Islet precursor cell (in vitro differentiated cells): ENCODE data around the gene APBA3.
A peak's percentile ranks its signal among the peaks of the same experiment; 100 is the strongest.

Experiments used
- DNase-seq: peaks from one replicate; pipeline ENCODE4 v3.0.0-alpha.2; 2018

The APBA3 gene

DNA sequence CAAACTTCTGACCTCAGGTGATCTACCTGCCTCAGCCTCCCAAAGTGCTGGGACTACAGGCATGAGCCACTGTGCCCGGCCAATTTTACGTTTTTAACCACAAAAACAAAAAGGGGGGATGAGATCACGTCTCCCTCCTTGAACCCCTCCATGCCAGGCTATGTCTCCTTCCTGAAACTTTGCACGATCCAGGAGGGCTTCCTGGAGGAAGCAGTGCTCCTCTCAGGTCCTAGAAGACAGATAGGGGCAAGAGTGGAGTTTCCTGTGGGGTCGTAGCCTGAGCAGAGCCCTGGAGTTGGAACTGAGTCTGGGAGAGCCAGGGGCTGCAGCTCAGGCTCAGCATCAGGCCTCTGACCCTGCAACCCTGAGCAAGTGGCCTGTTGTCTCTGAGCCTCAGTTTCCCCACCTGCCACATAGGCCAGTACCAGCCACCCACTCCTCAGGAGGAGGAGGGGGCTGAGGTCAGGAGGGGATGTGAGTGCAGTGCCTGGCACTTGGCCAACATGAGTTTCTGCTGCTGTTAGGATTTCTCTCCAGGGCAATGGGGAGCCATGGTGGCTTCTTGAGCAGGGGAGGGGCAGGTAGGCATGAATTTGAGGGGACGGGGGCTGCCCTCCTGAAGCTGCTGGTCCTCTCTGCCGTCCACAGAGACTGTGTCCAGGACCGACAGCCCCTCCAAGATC is 16.0 kb downstream of the APBA3 start:
- no peak for DNase-seq

DNA sequence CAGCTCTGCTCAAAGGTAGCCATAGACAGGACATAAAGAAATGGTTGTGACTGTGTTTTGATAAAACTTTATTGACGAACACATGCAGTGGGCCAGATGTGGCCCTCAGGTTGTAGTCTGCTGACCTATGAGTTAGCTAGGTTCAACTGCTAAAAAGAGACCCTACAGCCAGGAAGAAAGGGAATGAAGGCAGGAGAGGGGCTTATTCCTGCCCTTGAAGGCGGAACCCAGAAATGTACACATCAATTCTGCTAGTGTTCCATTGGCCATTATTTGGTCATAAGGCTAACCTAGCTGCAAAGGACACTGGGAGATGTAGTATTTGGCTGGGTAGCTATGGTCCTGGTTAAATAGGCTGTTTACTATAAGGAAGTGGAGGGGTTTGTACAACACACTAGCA is 18.0 kb downstream of the APBA3 start:
- no peak for DNase-seq

DNA sequence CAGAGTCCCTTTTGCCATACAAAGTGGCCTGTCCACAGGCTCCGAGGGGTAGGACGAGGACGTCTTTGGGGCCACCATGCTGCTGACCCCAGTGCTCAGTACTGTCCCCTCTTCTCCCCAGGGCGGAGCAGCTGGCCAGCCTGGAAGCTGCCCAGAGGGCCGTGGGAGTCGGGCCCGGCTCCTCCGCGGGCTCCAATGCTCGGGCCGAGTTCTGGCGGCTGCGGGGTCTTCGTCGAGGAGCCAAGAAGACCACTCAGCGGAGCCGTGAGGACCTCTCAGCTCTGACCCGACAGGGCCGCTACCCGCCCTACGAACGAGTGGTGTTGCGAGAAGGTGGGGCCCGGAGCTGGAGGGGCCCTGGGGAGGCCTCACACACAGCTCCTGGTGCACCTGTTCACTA is 21.1 kb downstream of the APBA3 start:
- DNase-seq, result no peak

DNA sequence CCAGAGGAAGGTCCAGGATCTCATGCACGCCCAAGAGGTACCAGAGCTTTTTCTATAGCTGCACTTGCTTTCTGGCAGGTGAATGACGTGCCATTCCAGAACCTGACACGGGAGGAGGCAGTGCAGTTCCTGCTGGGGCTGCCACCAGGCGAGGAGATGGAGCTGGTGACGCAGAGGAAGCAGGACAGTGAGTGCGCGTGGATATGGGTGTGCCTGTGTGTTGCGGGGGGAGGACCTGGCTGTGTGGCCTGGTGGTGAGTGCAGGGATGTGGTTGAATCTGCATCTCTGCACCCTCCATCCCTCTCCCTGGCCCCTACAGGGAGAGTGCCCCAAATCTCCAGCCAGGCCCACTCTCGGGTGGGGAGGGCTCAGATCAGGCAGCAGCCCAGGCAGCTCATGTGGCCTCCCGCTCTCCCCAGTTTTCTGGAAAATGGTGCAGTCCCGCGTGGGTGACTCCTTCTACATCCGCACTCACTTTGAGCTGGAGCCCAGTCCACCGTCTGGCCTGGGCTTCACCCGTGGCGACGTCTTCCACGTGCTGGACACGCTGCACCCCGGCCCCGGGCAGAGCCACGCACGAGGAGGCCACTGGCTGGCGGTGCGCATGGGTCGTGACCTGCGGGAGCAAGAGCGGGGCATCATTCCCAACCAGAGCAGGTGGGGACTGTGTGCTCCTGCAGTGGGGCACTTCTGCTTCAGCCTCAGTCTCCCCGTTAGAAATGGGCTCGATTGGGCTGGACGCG is 22.8 kb downstream of the APBA3 start:
- DNase-seq, result no peak

DNA sequence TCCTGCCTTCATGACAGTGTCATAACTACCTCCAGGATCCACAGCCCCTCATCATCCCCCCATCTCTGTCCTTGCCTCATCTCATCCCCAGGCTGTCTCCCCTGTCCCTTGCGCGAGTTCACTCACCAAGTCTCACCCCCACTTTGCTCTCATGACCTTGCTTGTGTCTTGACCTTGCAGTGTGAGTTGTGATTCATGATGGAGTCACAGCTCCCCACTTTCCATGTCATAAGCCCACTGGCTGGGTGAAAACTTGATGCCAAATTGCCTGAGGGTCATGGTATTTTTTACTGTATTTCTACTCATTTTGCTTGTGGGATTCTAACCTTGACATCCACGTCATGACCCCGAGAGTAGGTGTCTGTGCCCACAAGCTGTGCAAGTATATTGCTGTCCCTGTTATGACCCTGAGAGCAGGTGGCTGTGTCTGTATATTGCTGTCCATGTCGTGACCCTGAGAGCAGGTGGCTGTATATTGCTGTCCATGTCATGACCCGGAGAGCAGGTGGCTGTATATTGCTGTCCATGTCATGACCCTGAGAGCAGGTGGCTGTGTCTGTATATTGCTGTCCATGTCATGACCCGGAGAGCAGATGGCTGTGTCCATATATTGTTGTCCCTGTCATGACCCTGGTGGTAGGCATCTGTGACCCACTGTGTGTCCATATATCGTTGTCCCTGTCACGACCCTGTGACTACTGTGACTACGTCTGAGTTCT is 23.8 kb downstream of the APBA3 start:
- no peak for DNase-seq

DNA sequence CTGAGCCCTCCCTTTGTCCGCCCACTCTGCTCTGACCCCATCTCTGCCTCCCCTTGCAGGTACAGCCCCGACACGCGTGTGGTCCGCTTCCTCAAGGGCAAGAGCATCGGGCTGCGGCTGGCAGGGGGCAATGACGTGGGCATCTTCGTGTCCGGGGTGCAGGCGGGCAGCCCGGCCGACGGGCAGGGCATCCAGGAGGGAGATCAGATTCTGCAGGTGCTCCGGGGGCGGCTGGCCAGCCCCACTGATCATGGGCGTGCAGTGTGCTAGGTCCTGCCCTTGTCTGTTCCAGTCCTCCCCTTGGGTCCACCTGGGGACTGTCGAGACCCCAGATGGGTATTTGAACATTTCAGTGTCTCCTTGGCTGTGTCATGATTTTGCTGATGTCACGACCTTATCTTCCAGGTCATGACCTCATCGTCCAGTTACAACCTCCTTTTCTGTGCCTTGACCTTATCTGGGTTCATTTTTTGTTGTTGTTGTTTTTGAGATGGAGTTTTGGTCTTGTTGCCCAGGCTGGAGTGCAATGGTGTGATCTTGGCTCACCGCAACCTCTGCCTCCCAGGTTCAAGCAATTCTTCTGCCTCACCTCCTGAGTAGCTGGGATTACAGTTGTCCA is 25.3 kb downstream of the APBA3 start:
- DNase-seq, result no peak

DNA sequence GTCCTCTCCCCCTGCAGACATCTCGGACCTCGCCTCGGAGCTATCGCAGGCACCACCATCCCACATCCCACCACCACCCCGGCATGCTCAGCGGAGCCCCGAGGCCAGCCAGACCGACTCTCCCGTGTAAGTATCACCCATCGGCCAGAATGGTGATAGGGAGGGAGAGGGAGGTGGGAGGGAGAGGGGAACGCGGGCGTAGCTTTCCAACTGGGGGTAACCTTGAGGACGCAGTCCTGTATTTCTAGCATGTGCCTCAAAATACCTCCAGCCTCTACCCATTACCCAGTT is 27.2 kb downstream of the APBA3 start:
- DNase-seq, result no peak

DNA sequence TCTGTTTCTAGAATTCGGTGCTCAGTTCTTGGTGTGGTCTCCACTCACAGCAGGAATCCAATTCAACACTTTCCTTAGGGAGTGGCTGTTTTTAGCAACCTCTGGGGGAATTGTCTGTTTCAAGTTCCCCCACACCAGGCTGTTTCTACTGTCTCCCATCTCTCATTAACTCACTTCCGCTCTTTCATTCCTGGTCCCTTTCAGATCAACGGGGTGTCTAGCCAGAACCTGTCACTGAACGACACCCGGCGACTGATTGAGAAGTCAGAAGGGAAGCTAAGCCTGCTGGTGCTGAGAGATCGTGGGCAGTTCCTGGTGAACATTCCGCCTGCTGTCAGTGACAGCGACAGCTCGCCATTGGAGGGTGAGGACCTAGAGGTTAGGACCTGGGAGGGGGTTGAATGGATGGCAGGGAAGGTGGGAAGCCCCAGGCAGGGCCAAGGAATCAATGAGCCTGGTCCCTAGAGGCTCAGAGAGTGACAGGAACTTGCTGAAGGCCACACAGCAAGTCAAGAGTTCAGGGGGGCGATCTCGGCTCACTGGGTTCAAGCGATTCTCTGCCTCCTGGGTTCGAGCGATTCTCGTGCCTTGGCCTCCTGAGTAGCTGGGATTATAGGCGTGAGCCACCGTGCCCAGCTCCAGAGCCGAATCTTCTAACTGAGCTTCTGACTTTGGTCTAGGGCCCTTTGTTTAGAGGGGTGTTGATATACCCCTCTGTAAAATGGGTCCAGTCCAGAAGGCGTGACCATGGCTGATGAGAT is 27.8 kb downstream of the APBA3 start:
- no peak for DNase-seq

DNA sequence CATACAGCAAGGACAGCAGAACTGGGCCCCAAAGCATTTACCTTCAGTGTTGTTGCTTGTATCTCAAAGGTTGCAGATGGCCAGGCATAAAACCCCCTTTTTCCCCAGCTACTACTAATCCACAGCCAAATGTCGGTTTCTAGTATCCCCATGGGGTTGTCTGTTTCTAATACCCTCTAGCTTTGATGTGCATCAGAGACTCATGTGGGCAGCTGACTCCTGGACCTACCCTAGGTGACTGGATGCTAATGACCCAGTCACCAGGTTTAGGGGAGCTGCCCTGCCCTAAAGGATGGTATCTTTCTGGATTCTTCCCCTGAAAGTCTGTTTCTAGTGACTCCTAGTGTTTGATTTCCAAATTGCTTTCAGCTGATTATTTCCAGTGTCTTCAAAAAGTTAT is 29.4 kb downstream of the APBA3 start:
- no peak for DNase-seq

DNA sequence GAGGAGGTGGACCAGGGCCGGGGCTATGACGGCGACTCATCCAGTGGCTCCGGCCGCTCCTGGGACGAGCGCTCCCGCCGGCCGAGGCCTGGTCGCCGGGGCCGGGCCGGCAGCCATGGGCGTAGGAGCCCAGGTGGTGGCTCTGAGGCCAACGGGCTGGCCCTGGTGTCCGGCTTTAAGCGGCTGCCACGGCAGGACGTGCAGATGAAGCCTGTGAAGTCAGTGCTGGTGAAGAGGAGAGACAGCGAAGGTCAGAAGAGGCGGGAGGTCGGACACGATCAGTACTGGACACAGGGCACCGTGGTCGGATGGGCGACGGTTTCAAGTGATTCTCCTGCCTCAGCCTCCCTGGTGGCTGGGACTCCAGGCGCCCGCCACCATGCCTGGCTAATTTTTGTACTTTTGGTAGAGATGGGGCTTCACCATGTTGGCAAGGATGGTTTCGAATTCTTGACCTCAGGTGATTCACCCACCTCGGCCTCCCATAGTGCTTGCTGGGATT is 31.0 kb downstream of the APBA3 start:
- DNase-seq, result no peak

DNA sequence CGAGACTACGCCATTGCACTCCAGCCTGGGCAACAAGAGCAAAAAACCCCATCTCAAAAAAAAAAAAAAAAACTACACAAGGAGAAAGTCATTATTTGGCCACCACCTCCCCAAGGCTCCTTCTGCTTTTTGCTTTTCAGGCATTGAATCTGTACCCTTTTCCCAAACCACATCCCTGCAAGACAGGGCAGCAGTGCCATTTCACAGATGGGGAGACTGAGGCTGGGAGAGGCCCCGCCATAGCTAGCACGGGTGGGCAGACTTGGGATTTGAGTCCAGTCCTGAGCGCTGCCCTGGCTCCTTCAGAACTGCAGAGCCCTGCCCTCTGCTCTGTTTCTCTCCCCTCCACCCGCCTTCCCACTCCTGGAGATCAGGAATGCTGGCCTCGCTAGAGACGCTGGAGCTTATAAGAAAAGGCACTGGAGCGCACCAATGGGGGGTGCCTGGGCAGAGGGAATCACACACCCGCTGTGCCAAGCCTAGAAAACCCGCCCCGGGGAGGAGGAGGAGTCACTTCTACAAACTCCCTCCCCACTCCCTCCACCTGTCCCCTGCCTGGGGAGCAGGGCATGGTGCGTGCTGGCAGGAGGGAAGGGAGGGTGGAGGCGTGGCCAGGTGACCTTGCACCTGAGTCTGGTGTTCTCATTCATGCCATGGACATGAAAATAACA is 35.7 kb downstream of the APBA3 start:
- DNase-seq, result no peak

DNA sequence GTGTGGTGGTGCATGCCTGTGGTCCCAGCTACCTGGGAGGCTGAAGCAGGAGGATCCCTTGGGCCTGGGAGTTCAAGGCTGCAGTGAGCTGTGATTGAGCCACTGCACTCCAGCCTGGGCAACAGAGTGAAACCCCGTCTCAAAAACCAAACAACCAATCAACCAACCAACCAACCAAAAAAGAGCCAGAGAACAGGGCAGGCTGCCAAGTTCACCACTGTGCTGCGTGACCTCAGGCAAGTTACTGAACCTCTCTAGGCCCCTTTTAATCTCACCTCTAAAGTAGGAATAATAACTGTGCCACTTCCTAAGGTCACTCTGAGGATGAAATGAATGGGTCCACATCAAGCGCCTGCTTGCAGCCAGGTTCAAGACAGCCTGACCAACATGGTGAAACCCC is 36.4 kb downstream of the APBA3 start:
- no peak for DNase-seq

DNA sequence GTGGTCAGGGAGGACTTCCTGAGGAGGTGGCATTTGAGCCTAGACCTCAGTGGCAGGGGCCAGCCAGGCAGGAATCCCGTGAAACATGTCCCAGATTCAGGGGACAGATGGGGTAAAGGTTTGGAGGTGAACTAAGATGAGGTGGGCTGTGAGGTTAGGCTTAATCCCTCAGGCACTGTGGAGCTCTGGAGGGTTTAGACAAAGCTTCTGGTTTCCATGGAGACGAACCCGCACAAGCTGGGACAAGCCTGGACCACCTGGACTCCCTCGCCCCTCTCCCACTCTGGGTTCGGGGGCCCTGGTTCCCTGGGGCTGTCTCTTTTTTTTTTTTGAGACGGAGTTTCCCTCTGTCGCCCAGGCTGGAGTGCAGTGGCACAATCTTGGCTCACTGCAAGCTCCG is 37.6 kb downstream of the APBA3 start:
- no peak for DNase-seq

DNA sequence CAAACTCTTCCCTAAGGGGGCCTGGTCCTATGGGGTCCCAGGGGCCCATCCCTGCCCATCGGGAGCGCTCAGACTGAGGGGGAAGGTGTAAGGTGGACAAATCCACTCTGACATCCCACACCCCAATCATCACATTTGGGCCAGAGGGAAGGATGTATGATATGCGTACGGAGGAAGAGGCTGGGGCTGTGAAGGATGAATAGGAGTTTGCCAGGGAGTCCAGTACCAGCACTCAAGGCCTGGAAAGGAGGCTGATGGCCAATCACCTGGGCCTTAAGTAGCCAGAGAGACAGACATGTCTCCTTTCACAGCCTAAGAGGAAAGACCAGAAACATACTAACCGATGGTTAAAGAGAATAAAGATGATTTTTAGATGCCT is 38.4 kb downstream of the APBA3 start:
- no peak for DNase-seq

DNA sequence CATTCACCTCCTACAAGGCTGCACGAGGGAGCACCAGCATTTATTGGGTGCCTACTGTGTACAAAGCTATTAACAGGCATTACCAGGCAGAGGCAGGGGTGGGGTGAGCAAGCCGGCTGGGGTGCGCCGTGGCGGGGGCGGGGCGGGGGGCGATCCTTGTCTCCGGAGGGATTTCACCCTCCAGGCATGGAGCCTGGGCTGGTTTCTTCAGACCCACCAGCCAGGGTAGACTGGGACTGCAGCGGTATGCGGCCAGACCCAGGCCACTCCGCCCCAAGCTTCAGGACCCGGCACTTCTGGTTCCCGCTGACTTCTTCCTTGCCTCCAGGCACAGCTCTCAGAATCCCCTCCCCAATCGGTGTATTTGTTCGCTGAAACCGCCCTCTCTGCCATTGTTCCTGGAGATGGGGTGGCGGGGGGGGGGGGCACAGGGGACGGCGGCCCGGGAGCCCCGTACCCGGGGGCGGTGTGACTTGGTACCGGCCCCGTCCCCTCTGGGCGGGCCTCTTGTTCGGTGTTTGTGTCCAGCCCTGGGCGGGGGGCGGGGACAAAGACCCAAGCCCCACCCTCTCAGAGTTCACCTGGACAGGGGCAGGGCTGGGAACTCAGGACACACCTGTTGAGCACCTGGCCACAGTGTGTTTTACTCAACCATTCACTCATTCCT is 38.9 kb downstream of the APBA3 start:
- peak; percentile 88 for DNase-seq

DNA sequence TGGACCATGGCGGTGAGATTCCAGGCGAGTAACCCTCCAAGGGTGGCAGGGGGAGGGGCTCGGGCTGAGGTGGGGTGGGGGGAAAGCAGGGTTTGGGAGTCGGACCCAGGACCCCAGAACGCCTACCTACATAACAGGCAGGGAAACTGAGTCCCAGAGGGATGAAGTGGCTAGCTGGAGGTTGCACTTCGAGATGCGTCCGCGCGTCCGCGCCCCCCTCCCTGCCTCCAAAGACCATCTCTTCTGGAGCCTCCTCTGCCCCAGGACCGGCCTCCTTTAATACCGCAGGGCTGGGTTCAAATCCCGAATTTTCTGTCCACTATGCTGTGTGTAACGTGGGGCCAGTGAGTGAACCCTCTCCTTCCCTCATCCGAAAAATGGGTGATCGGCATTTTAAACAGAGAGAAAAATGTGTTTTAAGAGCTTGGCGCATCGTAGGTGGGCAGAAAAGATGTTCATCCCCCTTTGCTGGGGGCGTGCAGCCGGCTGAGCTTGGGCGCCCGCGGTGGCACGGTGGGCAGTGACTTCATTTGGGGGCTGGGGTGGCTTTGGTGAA is 39.5 kb downstream of the APBA3 start:
- DNase-seq, result no peak

DNA sequence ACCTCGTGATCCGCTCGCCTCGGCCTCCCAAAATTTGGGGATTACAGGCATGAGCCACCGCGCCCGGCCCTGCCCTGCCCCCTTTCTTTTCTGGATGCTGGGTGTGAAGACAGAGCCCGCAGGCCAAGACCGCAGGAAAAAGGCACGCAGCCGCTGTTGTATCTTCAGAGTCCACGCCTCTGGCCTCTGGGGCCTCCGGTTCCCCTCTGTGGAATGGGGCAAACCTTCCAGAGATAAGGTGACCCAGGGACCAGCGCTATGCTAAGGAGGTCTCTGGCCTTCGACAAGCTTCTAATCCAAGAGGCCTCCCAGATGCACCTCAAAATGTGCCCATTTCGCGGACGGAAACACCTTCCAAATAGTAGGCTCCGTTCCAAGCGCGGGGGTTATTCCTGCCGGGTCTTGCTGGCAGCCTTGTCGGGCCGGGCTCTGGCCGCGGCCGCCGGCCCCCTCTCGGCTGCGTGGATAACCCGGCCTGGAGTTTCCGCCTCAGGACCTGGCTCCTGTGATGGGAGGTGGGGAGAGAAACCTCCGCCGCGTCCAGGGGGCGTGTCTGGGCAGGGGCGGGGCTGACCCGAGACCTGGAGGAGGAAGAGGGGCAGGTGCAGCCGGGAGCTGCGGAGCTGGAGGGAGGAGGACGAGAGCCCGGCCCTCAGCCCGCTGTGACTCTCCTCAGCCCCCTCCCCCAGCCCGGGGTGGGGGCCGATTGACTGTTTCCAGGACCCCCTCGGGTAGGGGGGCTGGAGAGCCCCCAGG is 40.2 kb downstream of the APBA3 start:
- DNase-seq, result peak; percentile 98

DNA sequence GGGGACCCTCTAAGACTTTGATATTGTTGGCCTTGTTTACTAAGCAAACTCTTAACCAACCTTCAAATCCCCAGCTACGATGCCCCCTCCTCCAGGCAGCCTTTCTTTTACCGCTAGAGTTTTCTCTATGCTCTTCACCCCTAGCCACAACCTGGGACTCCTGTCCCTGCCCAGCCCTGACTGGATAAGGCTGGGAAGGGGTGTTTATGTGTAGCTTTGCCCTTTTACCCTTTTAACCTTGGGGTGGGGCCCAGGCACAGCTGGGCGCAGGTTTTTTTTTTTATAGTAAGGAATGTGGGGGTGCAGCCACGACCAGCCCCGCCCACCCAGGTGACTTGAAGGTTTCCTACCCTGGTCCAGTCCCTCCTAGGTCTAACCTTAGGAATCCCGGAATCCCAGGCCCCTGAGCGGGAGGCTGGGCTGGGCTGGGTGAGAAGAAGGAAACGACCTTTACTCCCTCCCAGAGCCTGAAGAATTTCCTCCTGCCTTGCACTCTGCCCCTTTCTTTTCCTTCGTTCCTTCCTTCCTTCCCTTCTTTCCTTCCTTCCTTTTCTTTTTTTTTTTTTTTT is 41.1 kb downstream of the APBA3 start:
- no peak for DNase-seq

DNA sequence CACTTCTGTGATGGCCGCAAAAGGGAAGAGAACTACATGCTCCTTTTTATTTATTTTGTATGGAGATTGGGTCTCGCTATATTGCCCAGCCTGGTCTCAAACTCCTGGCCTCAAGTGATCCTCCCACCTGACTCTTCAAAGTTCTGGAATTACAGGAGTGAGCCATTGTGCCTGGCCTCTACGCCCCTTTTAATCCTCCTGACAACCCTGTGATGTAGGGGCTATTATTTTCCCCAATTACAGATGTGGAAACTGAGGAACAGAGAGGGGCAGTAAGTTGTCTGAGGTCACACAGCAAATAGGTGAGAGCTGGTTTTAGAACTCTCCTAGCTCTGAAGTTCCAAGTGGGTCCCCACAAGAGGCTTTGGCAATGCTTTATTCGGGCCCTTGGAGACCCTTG is 41.6 kb downstream of the APBA3 start:
- DNase-seq, result no peak

DNA sequence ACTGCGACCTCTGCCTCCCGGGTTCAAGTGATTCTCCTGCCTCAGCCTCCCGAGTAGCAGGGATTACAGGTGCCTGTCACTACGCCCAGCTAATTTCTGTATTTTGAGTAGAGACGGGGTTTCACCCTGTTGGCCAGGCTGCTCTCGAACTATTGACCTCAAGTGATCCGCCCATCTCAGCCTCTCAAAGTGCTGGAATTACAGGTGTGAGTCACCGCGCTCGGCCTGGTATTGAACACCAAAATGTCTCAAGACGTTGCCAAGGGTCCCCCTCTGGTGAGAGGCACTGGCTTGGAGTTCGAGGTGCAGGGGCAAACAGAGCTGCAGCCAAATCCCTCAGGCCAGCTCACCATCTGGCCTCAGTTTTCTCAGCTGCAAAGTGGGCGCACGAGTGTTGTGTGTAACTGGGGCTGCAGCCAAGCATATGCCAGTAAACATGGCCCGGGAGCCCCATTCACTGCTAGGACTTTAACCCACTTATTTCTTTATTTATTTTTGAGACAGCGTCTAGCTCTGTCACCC is 45.3 kb downstream of the APBA3 start:
- DNase-seq, result no peak
